Activated CD4-positive, CD25-positive, alpha-beta regulatory T cell treated with anti-CD3 and anti-CD28 coated beads, Interleukin-2, amount 50 U/mL, for 24 hours (primary cell): ENCODE measurements around the gene LIMCH1.
"Not testable (repeated sequence)": the region's sequence is repeated elsewhere in the genome, so short reads cannot be mapped to it uniquely, and the experiment has no call there.

ENCODE experiments used
- ATAC-seq, 2 donors: fragments of 150-1000 bp; cut with Tn5 transposase; one replicate each; pipeline ENCODE4 v1.10.0; 2021; ENCODE audit warnings: mild to moderate bottlenecking in 1 of 2, moderate library complexity in 1 of 2

Gene LIMCH1

DNA sequence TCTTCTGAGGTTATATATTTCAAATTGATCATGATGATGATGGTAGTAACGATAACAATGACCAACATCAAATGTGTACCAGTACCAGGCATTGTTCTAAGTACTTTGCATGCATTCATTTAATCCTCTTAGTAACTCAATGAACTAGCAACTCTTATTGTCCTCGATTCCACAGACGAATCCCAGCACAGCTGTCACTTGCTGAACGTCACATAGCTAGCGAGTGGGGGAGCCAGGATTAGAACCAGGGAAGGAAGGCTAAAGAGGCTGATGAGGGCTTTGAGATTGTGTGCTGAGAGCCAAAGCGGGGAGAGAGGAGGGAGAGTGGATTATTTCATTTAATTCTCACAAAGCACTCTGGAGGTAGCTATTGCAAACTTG is 106.9 kb downstream of the LIMCH1 start:
- no peak for ATAC-seq

GRCh38 chr4:41645728-41646390 is 107.9 kb downstream of the LIMCH1 start:
- no peak for ATAC-seq

GRCh38 chr4:41646862-41647261 is 108.9 kb downstream of the LIMCH1 start:
- no peak for ATAC-seq

DNA sequence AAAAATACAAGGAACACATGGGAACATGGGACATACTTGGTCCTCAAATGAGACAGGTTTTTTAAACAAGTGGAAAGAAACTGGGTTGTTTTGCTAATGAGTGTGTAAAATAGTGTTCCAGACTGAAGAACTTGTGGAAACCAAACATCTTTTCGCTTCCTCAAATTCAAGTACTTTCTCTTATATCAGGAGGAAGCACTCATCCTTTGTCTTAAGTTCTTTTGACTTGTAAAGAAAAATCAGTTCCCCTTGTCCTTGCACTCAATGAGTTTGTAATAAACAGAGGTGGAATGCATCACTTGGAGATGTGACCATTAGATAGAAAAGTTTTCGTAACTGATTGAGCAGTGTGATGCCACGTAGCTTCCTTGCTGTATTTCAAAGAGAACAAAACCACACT is 109.4 kb downstream of the LIMCH1 start:
- no peak for ATAC-seq

GRCh38 chr4:41651150-41651549 is 113.2 kb downstream of the LIMCH1 start:
- not testable (repeated sequence) for ATAC-seq

- no peak for ATAC-seq
These were observed 115.0 kb downstream of the LIMCH1 start for GRCh38 chr4:41652971-41653370.

- no peak for ATAC-seq
These were observed 115.6 kb downstream of the LIMCH1 start for GRCh38 chr4:41653523-41653922.

- ATAC-seq: no peak
These were observed 117.2 kb downstream of the LIMCH1 start for GRCh38 chr4:41655177-41655576.

DNA sequence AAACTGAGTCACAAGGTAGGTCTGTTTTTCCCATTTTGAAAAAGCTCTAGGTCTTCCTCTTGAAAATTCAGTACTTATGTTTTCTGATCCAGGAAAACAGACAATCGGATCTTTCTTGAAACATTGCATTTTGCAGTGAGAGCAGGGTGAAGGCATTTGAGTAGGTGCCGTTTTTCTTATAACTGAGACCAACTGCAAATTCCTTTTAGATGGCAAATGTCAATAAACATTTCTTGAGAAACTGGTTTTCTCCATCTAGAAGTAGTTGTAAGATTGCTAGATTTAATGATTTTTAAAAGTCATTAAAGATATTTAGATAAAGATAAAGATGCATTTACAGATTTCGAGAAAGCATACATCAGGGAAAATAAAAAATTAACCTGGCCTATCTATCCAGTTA is 118.1 kb downstream of the LIMCH1 start:
- no peak for ATAC-seq

- ATAC-seq: no peak
These were observed 118.9 kb downstream of the LIMCH1 start for GRCh38 chr4:41656572-41657520.

DNA sequence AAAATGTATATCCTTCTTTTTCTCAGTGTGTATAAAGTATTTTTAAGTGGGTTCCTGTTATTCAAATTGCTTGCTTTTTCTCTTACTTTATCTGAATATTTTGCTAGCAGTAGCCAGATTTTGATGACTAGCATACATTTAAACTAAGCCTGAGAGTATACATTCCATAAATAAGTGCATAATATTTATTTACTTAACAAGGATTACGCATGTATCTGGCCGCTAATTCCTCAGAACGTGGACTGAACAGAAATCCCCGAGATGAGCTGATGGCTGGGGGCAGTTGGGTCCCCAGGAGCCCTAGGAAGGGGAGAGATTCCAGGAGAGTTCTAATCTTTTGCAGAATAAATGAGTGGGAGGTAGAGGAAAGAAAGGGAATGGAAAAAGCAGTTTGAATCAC is 119.6 kb downstream of the LIMCH1 start:
- no peak for ATAC-seq

- ATAC-seq: no peak
These were observed 120.2 kb downstream of the LIMCH1 start for GRCh38 chr4:41658163-41658562.

DNA sequence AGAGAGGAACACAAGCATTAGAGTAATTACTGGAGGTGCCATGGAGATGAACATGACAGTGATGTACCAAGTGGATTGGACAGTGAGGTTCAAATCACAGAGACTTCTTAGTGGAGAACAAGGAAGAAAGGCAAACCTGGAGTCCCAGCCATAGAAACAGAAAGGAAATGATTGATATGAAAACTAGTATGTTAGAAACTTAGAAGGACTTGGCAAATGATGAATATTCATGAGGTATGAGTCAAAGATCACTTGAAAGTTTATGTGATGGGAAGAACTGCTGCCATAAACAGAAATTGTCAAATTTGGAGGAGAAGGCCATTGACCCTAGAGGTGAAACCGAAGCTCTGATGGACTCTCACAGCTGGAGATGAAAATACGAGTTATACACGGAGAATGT is 122.4 kb downstream of the LIMCH1 start:
- no peak for ATAC-seq

- no peak for ATAC-seq
These were observed 123.6 kb downstream of the LIMCH1 start for GRCh38 chr4:41661442-41662076.

DNA sequence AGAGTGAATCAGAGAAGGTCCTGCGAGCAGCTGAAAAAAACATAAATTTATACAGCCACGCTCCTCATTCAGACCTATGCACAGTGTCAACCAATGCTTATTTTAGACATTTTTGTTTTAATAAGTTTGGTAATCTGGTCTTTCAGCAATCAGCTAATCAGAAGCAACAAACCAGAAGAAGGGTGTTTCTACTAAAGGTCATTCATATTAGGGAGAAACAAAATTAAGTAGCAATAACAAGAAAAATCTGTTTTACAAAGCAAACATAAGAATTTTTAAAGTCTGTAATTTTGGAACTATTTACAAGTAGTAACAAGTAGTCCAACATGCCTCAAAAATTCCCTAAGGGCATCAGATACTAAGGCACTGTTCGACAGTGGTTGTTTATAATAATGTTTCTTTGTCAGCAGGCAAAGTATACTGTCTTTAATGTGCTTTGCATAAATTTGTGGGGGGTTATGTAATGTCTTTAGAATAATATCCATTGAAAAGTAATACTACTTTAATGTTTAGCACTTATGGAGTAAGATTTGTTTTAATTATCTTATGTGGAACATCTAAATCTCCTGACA is 127.8 kb downstream of the LIMCH1 start:
- ATAC-seq: no peak

- ATAC-seq: no peak
These were observed 130.1 kb downstream of the LIMCH1 start for GRCh38 chr4:41668024-41668423.

DNA sequence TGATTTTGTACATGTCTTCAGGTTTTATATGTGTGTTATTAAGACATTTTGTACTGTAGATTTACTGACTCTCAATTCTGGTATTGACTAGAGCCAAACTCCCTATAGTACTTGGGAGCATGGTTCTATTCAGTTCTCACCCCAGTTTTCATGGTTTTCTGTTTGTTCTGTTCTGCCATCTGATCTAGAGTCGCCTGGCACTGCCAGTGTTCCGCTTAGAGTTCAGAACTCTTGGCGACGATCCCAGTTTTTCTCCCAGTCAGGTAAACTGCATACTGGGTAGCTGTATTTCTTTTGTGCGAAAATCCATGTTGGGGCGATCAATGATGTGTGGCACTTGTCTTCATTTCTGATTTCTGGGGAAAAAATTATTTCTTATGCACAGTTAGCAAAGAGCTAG is 132.6 kb downstream of the LIMCH1 start:
- ATAC-seq: no peak

GRCh38 chr4:41670982-41671381 is 133.0 kb downstream of the LIMCH1 start:
- ATAC-seq: no peak

GRCh38 chr4:41678086-41678816 is 140.3 kb downstream of the LIMCH1 start:
- no peak for ATAC-seq

GRCh38 chr4:41678951-41679350 is 141.0 kb downstream of the LIMCH1 start:
- no peak for ATAC-seq

DNA sequence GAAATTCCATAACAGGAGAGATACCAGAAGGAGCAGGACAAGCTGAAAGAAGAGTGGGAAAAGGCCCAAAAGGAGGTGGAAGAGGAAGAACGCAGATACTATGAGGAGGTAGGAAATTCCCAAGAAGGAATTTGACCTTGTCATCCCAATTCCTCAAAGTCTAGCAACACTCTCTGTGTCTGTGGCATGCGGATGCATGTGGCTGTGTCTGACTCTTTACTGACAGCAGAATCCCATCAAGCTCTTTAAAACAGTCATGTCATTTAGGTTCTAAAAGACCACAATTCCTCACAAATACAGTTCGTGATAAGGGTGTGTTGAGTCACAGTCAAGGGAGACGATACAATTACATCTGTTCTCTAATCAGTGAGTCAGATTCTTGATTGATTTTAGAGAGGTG is 142.0 kb downstream of the LIMCH1 start:
- ATAC-seq: no peak

DNA sequence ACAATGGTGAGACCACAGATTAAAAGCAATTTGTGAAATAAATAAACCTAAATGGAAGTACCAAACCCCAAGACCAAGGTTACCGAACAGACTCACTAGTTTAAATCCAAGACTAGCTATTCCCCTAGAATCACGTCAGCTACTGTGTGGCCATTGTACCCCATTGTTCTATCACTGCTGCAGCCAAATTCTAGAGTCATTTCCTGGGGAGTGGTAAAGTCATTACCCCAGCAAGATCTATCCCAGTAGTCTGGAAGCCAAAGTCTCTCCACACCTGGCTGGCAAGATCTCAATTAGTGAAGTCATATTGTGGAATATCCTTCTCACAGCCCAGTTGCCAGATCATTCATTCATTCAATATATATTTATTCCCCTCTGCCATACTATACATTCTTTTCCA is 143.1 kb downstream of the LIMCH1 start:
- ATAC-seq: no peak

DNA sequence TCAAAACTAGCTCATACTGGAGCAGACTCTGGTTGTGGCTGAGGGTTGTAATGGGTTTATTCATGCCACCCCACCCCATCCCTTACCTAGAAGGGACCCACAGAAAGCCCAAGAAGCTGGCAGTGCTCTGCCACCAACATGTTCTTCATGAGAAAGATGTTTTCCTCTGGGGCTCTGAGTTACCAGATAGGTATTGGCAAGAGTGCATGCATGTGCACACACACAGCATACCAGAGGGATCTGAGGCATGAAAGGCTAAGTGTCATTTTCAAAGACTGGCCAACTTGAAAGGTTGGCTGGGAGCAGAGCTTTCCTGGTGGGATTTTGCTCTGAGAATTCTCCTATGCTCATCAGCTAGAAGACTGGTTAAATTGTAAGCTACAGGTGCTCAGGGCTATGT is 145.4 kb downstream of the LIMCH1 start:
- ATAC-seq: no peak
